CD4-positive, CD25-positive, alpha-beta regulatory T cell (primary cell): ENCODE measurements around the gene CACNG5. TPM values are rescaled to one million over a fixed set of nuclear protein-coding genes. Genes with fewer than 3 reads are reported as not detected.

Source experiments
- ATAC-seq, 2 donors: fragments of 150-1000 bp; cut with Tn5 transposase; one replicate each; pipeline ENCODE4 v1.10.0; 2021; ENCODE audit warnings: low read depth in 2 of 2, moderate number of reproducible peaks in 2 of 2, moderate library complexity in 1 of 2
- DNase-seq, 3 donors: peaks; one replicate each; pipeline versions ENCODE4 v3.0.0 to v3.0.0-alpha.2; 2012 to 2022; ENCODE audit warnings: mixed read lengths in 1 of 3
- H3K27ac ChIP-seq: one replicate; pipeline ENCODE4 v1.7.0; 2013; ENCODE audit warnings: mild to moderate bottlenecking, low read length; ENCODE audit not compliant: insufficient read depth, poor library complexity, severe bottlenecking
- H3K27me3 ChIP-seq: one replicate; pipeline ENCODE4 v1.7.0; 2013; ENCODE audit warnings: low read length; ENCODE audit not compliant: control insufficient read depth, insufficient read depth
- H3K36me3 ChIP-seq: one replicate; pipeline ENCODE4 v1.7.0; 2013; ENCODE audit warnings: mild to moderate bottlenecking, low read length, moderate library complexity; ENCODE audit not compliant: control insufficient read depth, insufficient read depth
- H3K4me1 ChIP-seq: 2 replicates; pipeline ENCODE4 v1.7.0; 2013; ENCODE audit warnings: mild to moderate bottlenecking, low read length; ENCODE audit not compliant: insufficient read depth, control insufficient read depth, poor library complexity, severe bottlenecking
- H3K4me3 ChIP-seq: one replicate; pipeline ENCODE4 v1.7.0; 2013; ENCODE audit warnings: low read depth, mild to moderate bottlenecking, low read length, moderate library complexity
- H3K9me3 ChIP-seq, 2 experiments: 1 replicate in 1 of 2; 2 replicates in 1 of 2; pipeline ENCODE4 v1.7.0; 2013; ENCODE audit warnings: low read length in 2 of 2, mild to moderate bottlenecking in 1 of 2, moderate library complexity in 1 of 2; ENCODE audit not compliant: control insufficient read depth in 2 of 2
- H3K27ac Mint-ChIP-seq, 3 donors: one replicate each; pipeline ENCODE4 v1.8.0; 2020 to 2022; ENCODE audit warnings: mild to moderate bottlenecking in 3 of 3, mixed read lengths in 3 of 3, moderate library complexity in 2 of 3
- H3K27me3 Mint-ChIP-seq: one replicate; pipeline ENCODE4 v1.8.0; 2022; ENCODE audit warnings: mild to moderate bottlenecking, mixed read lengths
- H3K36me3 Mint-ChIP-seq: one replicate; pipeline ENCODE4 v1.8.0; 2020; ENCODE audit warnings: mixed read lengths
- H3K4me1 Mint-ChIP-seq, 4 donors: one replicate each; pipeline ENCODE4 v1.8.0; 2020 to 2022; ENCODE audit warnings: mixed read lengths in 4 of 4, mild to moderate bottlenecking in 1 of 4
- H3K4me3 Mint-ChIP-seq, 4 donors: one replicate each; pipeline ENCODE4 v1.8.0; 2020 to 2022; ENCODE audit warnings: mild to moderate bottlenecking in 4 of 4, mixed read lengths in 4 of 4, moderate library complexity in 3 of 4
- H3K9me3 Mint-ChIP-seq, 7 donors: one replicate each; pipeline ENCODE4 v1.8.0; 2020 to 2022; ENCODE audit warnings: mixed read lengths in 7 of 7, mild to moderate bottlenecking in 3 of 7, moderate library complexity in 2 of 7
- polyA plus RNA-seq, 4 donors: library from polyadenylated mRNA; unstranded; fragments of 300-500 nt; fragmentation: Illumina TruSeq; gene quantifications; one replicate each; pipeline ENCODE4 v1.2.3, GENCODE V29; 2021
- total RNA-seq: library from RNA; stranded (reverse); gene quantifications from one replicate; pipeline ENCODE4 v1.2.3, GENCODE V29; 2022

Gene CACNG5
- not detected for total RNA-seq
- polyA plus RNA-seq = not detected

- Mint-ChIP-seq H3K9me3 (peaks cover 0 to 6% (median 0%) of the 10 kb centered on the region in 7 donors), H3K27ac (no peak within 1 kb of the TSS), H3K4me3 (no peak within 1 kb of the TSS), H3K36me3 (no peaks in the 10 kb centered on the region), H3K4me1 (peaks cover 0 to 2% (median 0%) of the 10 kb centered on the region in 4 donors), H3K27me3 (peaks cover 59% of the 10 kb centered on the region)
- Histone ChIP-seq H3K9me3 (no peaks in the 10 kb centered on the region), H3K36me3 (no peaks in the 10 kb centered on the region), H3K4me3 (no peak within 1 kb of the TSS), H3K27me3 (peaks cover 9% of the 10 kb centered on the region), H3K4me1 (no peaks in the 10 kb centered on the region), H3K27ac (no peak within 1 kb of the TSS)
- ATAC-seq (no peak), DNase-seq (no peak)
Measured at GRCh38 chr17:66834919-66835454, at the start of gene CACNG5. Gene CACNG5 (plus strand): TSS chr17:66835117. CDS start chr17:66877333, 42,216 bp downstream.

GRCh38 chr17:66786107-66786506 is 48.8 kb upstream of the CACNG5 start:
- H3K27ac ChIP-seq = no peak overlapping the region
- no peaks in the 10 kb centered on the region for H3K9me3 ChIP-seq
- no peak overlapping the region for H3K4me3 Mint-ChIP-seq
- peaks cover 40% of the 10 kb centered on the region for H3K36me3 Mint-ChIP-seq
- peaks cover 41% of the 10 kb centered on the region for H3K36me3 ChIP-seq
- H3K4me1 Mint-ChIP-seq = peaks cover 0 to 5% (median 2%) of the 10 kb centered on the region in 4 donors
- ATAC-seq (no peak), DNase-seq (no peak)
- no peaks in the 10 kb centered on the region for H3K9me3 Mint-ChIP-seq
- no peaks in the 10 kb centered on the region for H3K4me1 ChIP-seq
- no peak overlapping the region for H3K4me3 ChIP-seq
- no peaks in the 10 kb centered on the region for H3K27me3 Mint-ChIP-seq
- no peak overlapping the region for H3K27ac Mint-ChIP-seq
- H3K27me3 ChIP-seq = no peaks in the 10 kb centered on the region

- DNase-seq (no peak), ATAC-seq (no peak)
- Mint-ChIP-seq H3K4me3 (no peak overlapping the region), H3K9me3 (no peaks in the 10 kb centered on the region), H3K27me3 (no peaks in the 10 kb centered on the region), H3K27ac (peak overlapping the region in 2 of 3 donors; percentile 48 to 54), H3K36me3 (peaks cover 46% of the 10 kb centered on the region), H3K4me1 (peaks cover 0 to 10% (median 3%) of the 10 kb centered on the region in 4 donors)
- H3K36me3 ChIP-seq = peaks cover 47% of the 10 kb centered on the region
- H3K27ac ChIP-seq = no peak overlapping the region
- H3K4me3 ChIP-seq = no peak overlapping the region
- H3K27me3 ChIP-seq = no peaks in the 10 kb centered on the region
- H3K9me3 ChIP-seq = no peaks in the 10 kb centered on the region
- H3K4me1 ChIP-seq = no peaks in the 10 kb centered on the region
Measured at GRCh38 chr17:66787914-66788313, 47.0 kb upstream of the CACNG5 start.

- H3K36me3 Mint-ChIP-seq = peaks cover 54% of the 10 kb centered on the region
- H3K9me3 ChIP-seq = no peaks in the 10 kb centered on the region
- H3K4me1 ChIP-seq = no peaks in the 10 kb centered on the region
- no peaks in the 10 kb centered on the region for H3K27me3 ChIP-seq
- H3K27ac ChIP-seq = no peak overlapping the region
- no peak overlapping the region for H3K4me3 ChIP-seq
- DNase-seq (no peak), ATAC-seq (no peak)
- peaks cover 47% of the 10 kb centered on the region for H3K36me3 ChIP-seq
- peaks cover 0 to 10% (median 3%) of the 10 kb centered on the region in 4 donors for H3K4me1 Mint-ChIP-seq
- H3K27me3 Mint-ChIP-seq = no peaks in the 10 kb centered on the region
- H3K4me3 Mint-ChIP-seq = no peak overlapping the region
- H3K27ac Mint-ChIP-seq = no peak overlapping the region
- H3K9me3 Mint-ChIP-seq = no peaks in the 10 kb centered on the region
Measured at GRCh38 chr17:66789093-66789492, 45.8 kb upstream of the CACNG5 start.

- DNase-seq (no peak), ATAC-seq (no peak)
- Mint-ChIP-seq H3K4me1 (peaks cover 0 to 10% (median 3%) of the 10 kb centered on the region in 4 donors), H3K4me3 (no peak overlapping the region), H3K9me3 (no peaks in the 10 kb centered on the region), H3K27ac (no peak overlapping the region), H3K27me3 (no peaks in the 10 kb centered on the region), H3K36me3 (peaks cover 57% of the 10 kb centered on the region)
- H3K4me3 ChIP-seq = no peak overlapping the region
- peaks cover 48% of the 10 kb centered on the region for H3K36me3 ChIP-seq
- no peak overlapping the region for H3K27ac ChIP-seq
- H3K27me3 ChIP-seq = no peaks in the 10 kb centered on the region
- no peaks in the 10 kb centered on the region for H3K4me1 ChIP-seq
- H3K9me3 ChIP-seq = no peaks in the 10 kb centered on the region
Measured at GRCh38 chr17:66789961-66790437, 44.9 kb upstream of the CACNG5 start.

- Mint-ChIP-seq H3K9me3 (no peaks in the 10 kb centered on the region), H3K4me3 (no peak overlapping the region), H3K27ac (peak overlapping the region in 1 of 3 donors; percentile 26), H3K36me3 (peaks cover 58% of the 10 kb centered on the region), H3K4me1 (peaks cover 0 to 10% (median 3%) of the 10 kb centered on the region in 4 donors), H3K27me3 (no peaks in the 10 kb centered on the region)
- no peaks in the 10 kb centered on the region for H3K27me3 ChIP-seq
- no peak overlapping the region for H3K4me3 ChIP-seq
- ATAC-seq (no peak), DNase-seq (no peak)
- H3K27ac ChIP-seq = no peak overlapping the region
- no peaks in the 10 kb centered on the region for H3K4me1 ChIP-seq
- peaks cover 54% of the 10 kb centered on the region for H3K36me3 ChIP-seq
- H3K9me3 ChIP-seq = no peaks in the 10 kb centered on the region
Measured at GRCh38 chr17:66790501-66791061, 44.3 kb upstream of the CACNG5 start.

GRCh38 chr17:66791347-66791746 is 43.6 kb upstream of the CACNG5 start:
- Histone ChIP-seq H3K27ac (no peak overlapping the region), H3K27me3 (no peaks in the 10 kb centered on the region), H3K36me3 (peaks cover 57% of the 10 kb centered on the region), H3K4me3 (no peak overlapping the region), H3K9me3 (no peaks in the 10 kb centered on the region), H3K4me1 (no peaks in the 10 kb centered on the region)
- ATAC-seq (no peak), DNase-seq (peak in 1 of 3 donors; percentile 35)
- Mint-ChIP-seq H3K36me3 (peaks cover 60% of the 10 kb centered on the region), H3K4me1 (peaks cover 0 to 10% (median 3%) of the 10 kb centered on the region in 4 donors), H3K27ac (peak overlapping the region in 1 of 3 donors; percentile 57), H3K4me3 (peak overlapping the region in 1 of 4 donors; percentile 12), H3K27me3 (no peaks in the 10 kb centered on the region), H3K9me3 (peaks cover 0 to 2% (median 0%) of the 10 kb centered on the region in 7 donors)

- peaks cover 42% of the 10 kb centered on the region for H3K36me3 ChIP-seq
- no peak overlapping the region for H3K27ac Mint-ChIP-seq
Measured at GRCh38 chr17:66793814-66794213, 41.1 kb upstream of the CACNG5 start.

More at GRCh38 chr17:66793814-66794213, 41.1 kb upstream of the CACNG5 start:
- no peaks in the 10 kb centered on the region for H3K9me3 ChIP-seq
- H3K4me3 Mint-ChIP-seq = no peak overlapping the region
- no peaks in the 10 kb centered on the region for H3K4me1 ChIP-seq
- H3K27me3 ChIP-seq = no peaks in the 10 kb centered on the region
- no peak overlapping the region for H3K4me3 ChIP-seq
- H3K9me3 Mint-ChIP-seq = peaks cover 0 to 3% (median 0%) of the 10 kb centered on the region in 7 donors
- ATAC-seq (no peak), DNase-seq (no peak)
- H3K27ac ChIP-seq = no peak overlapping the region
- H3K36me3 Mint-ChIP-seq = peaks cover 53% of the 10 kb centered on the region
- peaks cover 0 to 10% (median 3%) of the 10 kb centered on the region in 4 donors for H3K4me1 Mint-ChIP-seq
- H3K27me3 Mint-ChIP-seq = no peaks in the 10 kb centered on the region
